ENCODE results near the gene MAPKAPK5.

DNA sequence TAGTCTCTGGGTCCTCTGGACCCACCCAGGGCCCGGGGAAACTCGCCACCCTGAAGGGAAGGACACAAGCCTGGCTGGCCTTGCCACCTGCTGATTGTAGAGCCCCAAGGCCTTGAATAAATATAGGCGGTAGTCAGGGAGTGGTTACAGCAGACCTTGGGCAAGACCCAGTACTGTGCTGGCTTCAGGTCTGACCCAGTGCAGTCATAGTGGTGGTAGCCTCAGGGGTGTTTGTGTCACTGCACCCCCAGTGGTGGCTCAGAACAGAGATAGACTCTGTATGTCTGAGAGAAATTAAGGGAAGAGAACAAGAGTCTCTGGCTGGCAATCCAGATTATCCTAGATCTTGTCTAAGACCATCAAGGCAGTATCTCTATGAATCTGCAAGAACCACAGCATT lies 63.5 kb downstream of the MAPKAPK5 start:
- TF ChIP-seq, protein P1, sequence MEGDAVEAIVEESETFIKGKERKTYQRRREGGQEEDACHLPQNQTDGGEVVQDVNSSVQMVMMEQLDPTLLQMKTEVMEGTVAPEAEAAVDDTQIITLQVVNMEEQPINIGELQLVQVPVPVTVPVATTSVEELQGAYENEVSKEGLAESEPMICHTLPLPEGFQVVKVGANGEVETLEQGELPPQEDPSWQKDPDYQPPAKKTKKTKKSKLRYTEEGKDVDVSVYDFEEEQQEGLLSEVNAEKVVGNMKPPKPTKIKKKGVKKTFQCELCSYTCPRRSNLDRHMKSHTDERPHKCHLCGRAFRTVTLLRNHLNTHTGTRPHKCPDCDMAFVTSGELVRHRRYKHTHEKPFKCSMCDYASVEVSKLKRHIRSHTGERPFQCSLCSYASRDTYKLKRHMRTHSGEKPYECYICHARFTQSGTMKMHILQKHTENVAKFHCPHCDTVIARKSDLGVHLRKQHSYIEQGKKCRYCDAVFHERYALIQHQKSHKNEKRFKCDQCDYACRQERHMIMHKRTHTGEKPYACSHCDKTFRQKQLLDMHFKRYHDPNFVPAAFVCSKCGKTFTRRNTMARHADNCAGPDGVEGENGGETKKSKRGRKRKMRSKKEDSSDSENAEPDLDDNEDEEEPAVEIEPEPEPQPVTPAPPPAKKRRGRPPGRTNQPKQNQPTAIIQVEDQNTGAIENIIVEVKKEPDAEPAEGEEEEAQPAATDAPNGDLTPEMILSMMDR (IDR thresholded peaks at IDR 0.05): no peak
- no peak for TF ChIP-seq EZH2 (IDR thresholded peaks at IDR 0.05)
- no peak for TF ChIP-seq EZH2phosphoT487 (IDR thresholded peaks at IDR 0.05)

Data from neural progenitor cell (in vitro differentiated cells).